OCI-LY3 (cell line): ENCODE measurements around the gene ZNF436.

Experiments
- H2AFZ ChIP-seq: fragments of 200-600, 300-600 bp; shearing (Covaris generic); 2 replicates; pipeline ENCODE4 v1.6.0; 2014; ENCODE audit warnings: antibody characterized with exemption, low read depth, low read length
- H3K27ac ChIP-seq: fragments of 200-600, 300-600 bp; sonication (generic); 2 replicates; pipeline ENCODE4 v1.5.1; 2014; ENCODE audit warnings: mild to moderate bottlenecking, low read length, moderate library complexity, mixed read lengths
- H3K27me3 ChIP-seq: fragments of 200-600, 300-600 bp; sonication (generic); 2 replicates; pipeline ENCODE4 v1.6.1; 2014; ENCODE audit warnings: low read depth, low read length, mixed read lengths
- H3K36me3 ChIP-seq: fragments of 200-600, 300-600 bp; sonication (generic); replicated peaks from 2 replicates; pipeline ENCODE3; 2014; ENCODE audit warnings: low read depth, low read length, mixed read lengths
- H3K4me1 ChIP-seq: fragments of 300-600, 200-600 bp; sonication (generic); 2 replicates; pipeline ENCODE4 v1.6.1; 2014; ENCODE audit warnings: low read length, mixed read lengths
- H3K4me2 ChIP-seq: fragments of 200-600, 300-600 bp; sonication (generic); 2 replicates; pipeline ENCODE4 v1.6.1; 2014; ENCODE audit warnings: low read length, mixed read lengths
- H3K4me3 ChIP-seq: fragments of 300-600, 200-600 bp; sonication (generic); 2 replicates; pipeline ENCODE4 v1.5.1; 2014; ENCODE audit warnings: antibody characterized with exemption, mild to moderate bottlenecking, low read length, moderate library complexity
- H3K79me2 ChIP-seq: fragments of 300-600, 200-600 bp; shearing (Covaris generic); 2 replicates; pipeline ENCODE4 v1.6.1; 2014; ENCODE audit warnings: mild to moderate bottlenecking, low read length, mixed read lengths
- H3K9ac ChIP-seq: fragments of 300-600, 200-600 bp; shearing (Covaris generic); 2 replicates; pipeline ENCODE4 v1.6.0; 2014; ENCODE audit warnings: mild to moderate bottlenecking, low read length, moderate library complexity
- H3K9me3 ChIP-seq: fragments of 200-600, 300-600 bp; shearing (Covaris generic); 2 replicates; pipeline ENCODE4 v1.6.1; 2014; ENCODE audit warnings: low read length, mixed read lengths; ENCODE audit not compliant: insufficient read depth
- H4K20me1 ChIP-seq: fragments of 200-600, 300-600 bp; sonication (generic); 2 replicates; pipeline ENCODE4 v1.6.1; 2016; ENCODE audit warnings: low read length, mixed read lengths; ENCODE audit not compliant: insufficient read depth
- CTCF ChIP-seq: fragments of 200-600, 300-600 bp; sonication (generic); IDR thresholded peaks from 2 replicates; pipeline ENCODE4 v1.5.1; 2014; ENCODE audit warnings: antibody characterized with exemption, low read length, low read depth
- EZH2phosphoT487 ChIP-seq: fragments of 200-600 bp; shearing (Covaris generic); IDR thresholded peaks from 2 replicates; pipeline ENCODE4 v1.6.1; 2018; ENCODE audit warnings: antibody characterized with exemption, mixed run types, low read depth

Gene ZNF436

GRCh38 chr1:23385119-23385621 is 15.5 kb upstream of the ZNF436 start:
- H2AFZ ChIP-seq, result no peak overlapping the region
- no peak overlapping the region for H3K27ac ChIP-seq
- peaks cover 33% of the 10 kb centered on the region for H3K27me3 ChIP-seq
- TF ChIP-seq EZH2phosphoT487 (no peak), CTCF (no peak)
- no peak overlapping the region for H3K4me2 ChIP-seq
- H3K4me1 ChIP-seq, result peaks cover 15% of the 10 kb centered on the region
- no peaks in the 10 kb centered on the region for H3K79me2 ChIP-seq
- no peak overlapping the region for H3K4me3 ChIP-seq
- no peaks in the 10 kb centered on the region for H3K9me3 ChIP-seq
- H3K36me3 ChIP-seq, result no peaks in the 10 kb centered on the region
- no peak overlapping the region for H3K9ac ChIP-seq
- H4K20me1 ChIP-seq, result no peaks in the 10 kb centered on the region

- peaks cover 15% of the 10 kb centered on the region for H3K4me1 ChIP-seq
- TF ChIP-seq EZH2phosphoT487 (no peak), CTCF (no peak)
- no peaks in the 10 kb centered on the region for H3K79me2 ChIP-seq
- peaks cover 29% of the 10 kb centered on the region for H3K27me3 ChIP-seq
- no peak overlapping the region for H2AFZ ChIP-seq
- H3K9ac ChIP-seq, result no peak overlapping the region
- H4K20me1 ChIP-seq, result no peaks in the 10 kb centered on the region
- H3K4me2 ChIP-seq, result no peak overlapping the region
- no peaks in the 10 kb centered on the region for H3K9me3 ChIP-seq
- no peak overlapping the region for H3K4me3 ChIP-seq
- H3K36me3 ChIP-seq, result no peaks in the 10 kb centered on the region
- H3K27ac ChIP-seq, result no peak overlapping the region
Measured at GRCh38 chr1:23384312-23385058, 14.8 kb upstream of the ZNF436 start.

GRCh38 chr1:23383577-23384311 is 14.1 kb upstream of the ZNF436 start:
- no peak overlapping the region for H2AFZ ChIP-seq
- no peak overlapping the region for H3K9ac ChIP-seq
- no peaks in the 10 kb centered on the region for H3K36me3 ChIP-seq
- no peaks in the 10 kb centered on the region for H4K20me1 ChIP-seq
- H3K9me3 ChIP-seq, result no peaks in the 10 kb centered on the region
- H3K4me2 ChIP-seq, result no peak overlapping the region
- no peak overlapping the region for H3K4me3 ChIP-seq
- no peak for TF ChIP-seq CTCF
- TF ChIP-seq EZH2phosphoT487, result no peak
- peaks cover 32% of the 10 kb centered on the region for H3K27me3 ChIP-seq
- H3K27ac ChIP-seq, result no peak overlapping the region
- H3K4me1 ChIP-seq, result peaks cover 13% of the 10 kb centered on the region
- H3K79me2 ChIP-seq, result no peaks in the 10 kb centered on the region

- H3K9ac ChIP-seq, result no peak overlapping the region
- H3K36me3 ChIP-seq, result no peaks in the 10 kb centered on the region
- H3K4me2 ChIP-seq, result no peak overlapping the region
- TF ChIP-seq CTCF (no peak), EZH2phosphoT487 (no peak)
- H3K27ac ChIP-seq, result no peak overlapping the region
- peaks cover 34% of the 10 kb centered on the region for H3K27me3 ChIP-seq
- H2AFZ ChIP-seq, result no peak overlapping the region
- H4K20me1 ChIP-seq, result no peaks in the 10 kb centered on the region
- H3K79me2 ChIP-seq, result no peaks in the 10 kb centered on the region
- H3K4me3 ChIP-seq, result no peak overlapping the region
- H3K4me1 ChIP-seq, result peaks cover 22% of the 10 kb centered on the region
- no peaks in the 10 kb centered on the region for H3K9me3 ChIP-seq
Measured at GRCh38 chr1:23381233-23381885, 11.7 kb upstream of the ZNF436 start.
